ENCODE measurements around the gene SDK1. TPM values are rescaled to one million over a fixed set of nuclear protein-coding genes. Genes with fewer than 3 reads are reported as not detected.

SDK1 gene
- total and polyA plus RNA-seq, 10 of the 15 experiments (the other 5 are each of a cell fraction or from before 2014, with no cell fraction given) = 0.14 to 0.33 TPM; not detected in 8

- no peak for TF ChIP-seq ZBTB11 (CRISPR knock-in tag; IDR thresholded peaks at IDR 0.05)
- TF ChIP-seq TCF3 (IDR thresholded peaks at IDR 0.05; ENCODE audit: borderline replicate concordance, insufficient read depth, low read depth, low read length) = no peak
- no peak for TF ChIP-seq SMARCA5 (IDR thresholded peaks at IDR 0.05)
- no peak for TF ChIP-seq KAT2A (conservative IDR thresholded peaks at IDR 0.05; ENCODE audit: control insufficient read depth, low read depth, low read length)
Observed at GRCh38 chr7:4150731-4151130, 849.7 kb downstream of the SDK1 start (continued).

GRCh38 chr7:4151524-4151923, 850.5 kb downstream of the SDK1 start:
- CTCF ChIA-PET = no interaction called here
- RAD21 ChIA-PET (ENCODE audit: unreplicated experiment) = no interaction called here
- DNase-seq (ENCODE audit: low read depth, low spot score) (no peak), FAIRE-seq (no peak), ATAC-seq (no peak)
- Histone ChIP-seq H3K27ac (ENCODE audit: control insufficient read depth, insufficient read depth) (no peak overlapping the region), H3K27me3 (replicated peaks in 1 of 2; ENCODE audit: control insufficient read depth in 2 of 2, insufficient read depth in 2 of 2, low read length in 1 of 2) (no peaks in the 10 kb centered on the region), H3K4me2 (ENCODE audit: control insufficient read depth, insufficient read depth) (no peak overlapping the region), H3K79me2 (ENCODE audit: control insufficient read depth, insufficient read depth, low read length) (no peaks in the 10 kb centered on the region), H3K9ac (ENCODE audit: control insufficient read depth, insufficient read depth, low read length) (no peak overlapping the region), H2AFZ (ENCODE audit: control insufficient read depth, low read depth, low read length) (no peak overlapping the region), H3K9me3 (replicated peaks; ENCODE audit: control insufficient read depth, insufficient read depth, low read length) (no peaks in the 10 kb centered on the region; the same call in 2 of the 3 replicates), H3K36me3 (ENCODE audit: control insufficient read depth in 2 of 2, insufficient read depth in 2 of 2, low read length in 1 of 2) (no peaks in the 10 kb centered on the region), H3K4me3 (no peak overlapping the region), H4K20me1 (ENCODE audit: control insufficient read depth, insufficient read depth) (no peaks in the 10 kb centered on the region), H3K4me1 (ENCODE audit: control insufficient read depth, insufficient read depth, low read length) (no peaks in the 10 kb centered on the region)
- intact Hi-C loops (cut with micrococcal nuclease; ENCODE audit: unreplicated experiment) = no loop called here
- no peak for TF ChIP-seq FOXM1 (IDR thresholded peaks at IDR 0.05; ENCODE audit: low read depth, low read length)
- no peak for TF ChIP-seq RCOR1 (conservative IDR thresholded peaks at IDR 0.05; ENCODE audit: low read depth, low read length)
- TF ChIP-seq JUNB (IDR thresholded peaks at IDR 0.05) = no peak
- TF ChIP-seq SMC3 (IDR thresholded peaks at IDR 0.05; ENCODE audit: borderline replicate concordance, low read length) = no peak
- TF ChIP-seq RELA (IDR thresholded peaks at IDR 0.05; ENCODE audit: borderline replicate concordance, partially characterized antibody) = no peak
- no peak for TF ChIP-seq TCF12 (IDR thresholded peaks at IDR 0.05; ENCODE audit: low read depth, low read length)
- TF ChIP-seq HDGF (IDR thresholded peaks at IDR 0.05) = no peak
- TF ChIP-seq RBBP5 (conservative IDR thresholded peaks at IDR 0.05) = no peak
- TF ChIP-seq ZSCAN29 (IDR thresholded peaks at IDR 0.05) = no peak
- TF ChIP-seq IKZF1 (conservative IDR thresholded peaks at IDR 0.05) = no peak
- TF ChIP-seq EGR1 (IDR thresholded peaks at IDR 0.05; ENCODE audit: borderline replicate concordance in 1 of 2, low read depth in 2 of 2, low read length in 2 of 2) = no peak
- POLR2A ChIA-PET = no interaction called here
- 45% methylated on average over 10 of the region's 10 CpGs for WGBS (ENCODE audit: insufficient coverage, insufficient replicate concordance, low lambda C conversion rate, missing lambda C conversion rate)
- no TSS peak for BruUV-seq (replicated peaks)
- in situ Hi-C loops (cut with MboI) = no loop called here
- SMC1A ChIA-PET (ENCODE audit: uncharacterized antibody, unreplicated experiment) = no interaction called here

All from GM12878 (cell line).